Trophoblast cell (in vitro differentiated cells and primary cell): ENCODE results near the gene BCDIN3D.

Experiments
- DNase-seq, 2 donors: peaks; one replicate each; pipeline ENCODE4 v3.0.0-alpha.2; 2016
- H2AFZ ChIP-seq: 2 replicates; pipeline ENCODE4 v1.6.1; 2013; ENCODE audit warnings: low read length, moderate library complexity, mild to moderate bottlenecking; ENCODE audit not compliant: insufficient read depth, poor library complexity
- H2AK5ac ChIP-seq: 2 replicates; pipeline ENCODE4 v1.6.1; 2013; ENCODE audit warnings: mild to moderate bottlenecking, low read length
- H2BK120ac ChIP-seq: 2 replicates; pipeline ENCODE4 v1.6.1; 2013; ENCODE audit warnings: low read length, mild to moderate bottlenecking, moderate library complexity; ENCODE audit not compliant: insufficient read depth, poor library complexity
- H2BK12ac ChIP-seq: 2 replicates; pipeline ENCODE4 v1.6.1; 2013; ENCODE audit warnings: mild to moderate bottlenecking, low read length, moderate library complexity
- H2BK5ac ChIP-seq: 2 replicates; pipeline ENCODE4 v1.6.1; 2013; ENCODE audit warnings: low read length, low read depth, moderate library complexity, mild to moderate bottlenecking; ENCODE audit not compliant: poor library complexity
- H3K14ac ChIP-seq: 2 replicates; pipeline ENCODE4 v1.6.1; 2013; ENCODE audit warnings: mild to moderate bottlenecking, low read length
- H3K18ac ChIP-seq: 2 replicates; pipeline ENCODE4 v1.6.1; 2013; ENCODE audit warnings: mild to moderate bottlenecking, low read length
- H3K23ac ChIP-seq: 2 replicates; pipeline ENCODE4 v1.6.1; 2013; ENCODE audit warnings: low read length
- H3K27ac ChIP-seq: 2 replicates; pipeline ENCODE4 v1.5.1; 2013; ENCODE audit warnings: low read depth, mild to moderate bottlenecking, inconsistent platforms, low read length, moderate library complexity
- H3K27me3 ChIP-seq: 2 replicates; pipeline ENCODE4 v1.6.1; 2013; ENCODE audit warnings: inconsistent platforms, mild to moderate bottlenecking, low read length, moderate library complexity; ENCODE audit not compliant: insufficient read depth
- H3K36me3 ChIP-seq, 2 experiments: 1 replicate in 1 of 2; 2 replicates in 1 of 2; pipeline ENCODE4 v1.6.1; 2013; ENCODE audit warnings: low read length in 2 of 2, mild to moderate bottlenecking in 2 of 2, moderate library complexity in 1 of 2; ENCODE audit not compliant: insufficient read depth in 2 of 2, control insufficient read depth in 1 of 2
- H3K4ac ChIP-seq: 2 replicates; pipeline ENCODE4 v1.6.1; 2013; ENCODE audit warnings: low read depth, mild to moderate bottlenecking, low read length, moderate library complexity
- H3K4me1 ChIP-seq, 2 experiments: 1 replicate in 1 of 2; 2 replicates in 1 of 2; pipeline ENCODE4 v1.6.1; 2013; ENCODE audit warnings: low read length in 2 of 2, mild to moderate bottlenecking in 2 of 2, moderate library complexity in 1 of 2; ENCODE audit not compliant: insufficient read depth in 2 of 2, control insufficient read depth in 1 of 2
- H3K4me2 ChIP-seq: 2 replicates; pipeline ENCODE4 v1.6.1; 2013; ENCODE audit warnings: inconsistent platforms, mild to moderate bottlenecking, low read length, moderate library complexity
- H3K4me3 ChIP-seq: 2 replicates; pipeline ENCODE4 v1.5.1; 2013; ENCODE audit warnings: mild to moderate bottlenecking, low read depth, low read length, inconsistent platforms
- H3K79me1 ChIP-seq: one replicate; pipeline ENCODE4 v1.6.1; 2013; ENCODE audit warnings: low read length
- H3K79me2 ChIP-seq: 2 replicates; pipeline ENCODE4 v1.6.1; 2013; ENCODE audit warnings: low read length, mild to moderate bottlenecking; ENCODE audit not compliant: control insufficient read depth, insufficient read depth, poor library complexity
- H3K9ac ChIP-seq: 2 replicates; pipeline ENCODE4 v1.6.1; 2013; ENCODE audit warnings: mild to moderate bottlenecking, low read length
- H3K9me3 ChIP-seq: 2 replicates; pipeline ENCODE4 v1.6.1; 2013; ENCODE audit warnings: low read depth, mild to moderate bottlenecking, control low read depth, inconsistent platforms, low read length; ENCODE audit not compliant: insufficient read depth
- H4K12ac ChIP-seq: 2 replicates; pipeline ENCODE4 v1.6.1; 2013; ENCODE audit warnings: low read depth, mild to moderate bottlenecking, low read length, moderate library complexity
- H4K8ac ChIP-seq: 2 replicates; pipeline ENCODE4 v1.6.1; 2013; ENCODE audit warnings: low read depth, mild to moderate bottlenecking, low read length, moderate library complexity
- H4K91ac ChIP-seq: one replicate; pipeline ENCODE4 v1.6.1; 2013; ENCODE audit warnings: low read depth, mild to moderate bottlenecking, low read length, moderate library complexity
- WGBS: extraction: QIAGEN DNeasy Blood & Tissue Kit; methylation state at CpG from one replicate; pipeline ENCODE4 v1.1.7; 2013; ENCODE audit warnings: missing lambda C conversion rate; ENCODE audit not compliant: insufficient read length, insufficient coverage; ENCODE audit errors: extremely low coverage; 5-methylcytosine and 5-hydroxymethylcytosine counted together

Gene BCDIN3D

GRCh38 chr12:49808686-49809380, 34.1 kb downstream of the BCDIN3D start:
- Histone ChIP-seq H4K8ac (peak overlapping the region; percentile 83), H3K18ac (peak overlapping the region; percentile 84), H3K4me2 (peak overlapping the region; percentile 33), H2AFZ (peak overlapping the region; percentile 47), H2AK5ac (peak overlapping the region; percentile 69), H4K12ac (peak overlapping the region; percentile 79), H4K91ac (peak overlapping the region; percentile 83), H3K36me3 (peaks cover 18 to 24% of the 10 kb centered on the region in 2 experiments), H3K9me3 (peaks cover 2% of the 10 kb centered on the region), H3K27me3 (no peaks in the 10 kb centered on the region), H3K9ac (peak overlapping the region; percentile 6), H2BK5ac (peak overlapping the region; percentile 42), H3K4me3 (no peak overlapping the region), H3K4me1 (peaks cover 29 to 33% of the 10 kb centered on the region in 2 experiments), H3K79me2 (peaks cover 7% of the 10 kb centered on the region), H3K14ac (peak overlapping the region; percentile 83), H3K23ac (no peak overlapping the region), H2BK120ac (peak overlapping the region; percentile 75), H3K4ac (peak overlapping the region; percentile 68), H3K79me1 (peaks cover 19% of the 10 kb centered on the region), H2BK12ac (peak overlapping the region; percentile 58), H3K27ac (peak overlapping the region; percentile 94)
- WGBS: no CpG with 5 or more reads among the region's 14 CpGs
- peak; percentile 33 to 56 for DNase-seq

DNA sequence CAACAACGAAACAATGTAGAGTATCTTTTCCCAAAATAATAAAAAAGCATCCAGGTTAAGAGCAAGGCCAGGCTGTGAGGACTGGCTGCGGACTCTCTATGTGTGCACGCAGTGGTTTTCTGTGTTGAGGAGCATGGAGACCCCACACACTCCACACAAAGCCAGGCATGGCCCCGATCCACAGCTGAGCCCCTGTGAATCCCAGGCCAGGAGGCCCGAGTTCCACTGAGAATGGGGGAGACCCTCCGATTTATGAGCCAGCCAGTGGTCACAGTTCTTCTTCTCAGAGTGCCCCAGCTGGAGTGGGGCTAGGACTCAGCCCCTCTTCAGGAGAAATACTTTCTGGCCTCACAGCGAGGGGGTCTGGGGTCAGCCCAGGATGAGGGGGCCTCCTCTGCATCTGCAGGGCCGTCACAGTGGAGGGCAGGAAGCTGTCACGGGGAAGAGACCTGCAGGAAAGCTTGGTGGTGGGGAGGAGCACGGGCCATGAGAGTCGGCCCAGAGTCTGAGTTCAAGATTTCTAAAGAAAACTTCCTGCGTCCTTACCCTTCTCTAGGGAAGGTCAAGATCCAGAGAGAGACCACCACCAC, 34.8 kb downstream of the BCDIN3D start:
- no peak for DNase-seq
- no CpG with 5 or more reads among the region's 12 CpGs for WGBS
- Histone ChIP-seq H3K4me2 (peak overlapping the region; percentile 19), H3K4me3 (no peak overlapping the region), H3K9me3 (peaks cover 2% of the 10 kb centered on the region), H3K4me1 (peaks cover 29 to 33% of the 10 kb centered on the region in 2 experiments), H4K12ac (peak overlapping the region; percentile 14), H3K36me3 (peaks cover 25 to 31% of the 10 kb centered on the region in 2 experiments), H3K79me2 (peaks cover 7% of the 10 kb centered on the region), H3K27ac (peak overlapping the region; percentile 94), H3K14ac (peak overlapping the region; percentile 72), H4K8ac (peak overlapping the region; percentile 83), H3K9ac (no peak overlapping the region), H2BK5ac (peak overlapping the region; percentile 13), H2AK5ac (peak overlapping the region; percentile 64), H3K18ac (peak overlapping the region; percentile 84), H2AFZ (peak overlapping the region; percentile 47), H3K79me1 (peaks cover 19% of the 10 kb centered on the region), H4K91ac (peak overlapping the region; percentile 83), H2BK12ac (peak overlapping the region; percentile 44), H2BK120ac (peak overlapping the region; percentile 62), H3K23ac (no peak overlapping the region), H3K27me3 (no peaks in the 10 kb centered on the region), H3K4ac (peak overlapping the region; percentile 60)

- Histone ChIP-seq H3K23ac (no peak overlapping the region), H3K14ac (no peak overlapping the region), H4K12ac (no peak overlapping the region)
Measured at GRCh38 chr12:49806877-49807276, 36.0 kb downstream of the BCDIN3D start.

DNA sequence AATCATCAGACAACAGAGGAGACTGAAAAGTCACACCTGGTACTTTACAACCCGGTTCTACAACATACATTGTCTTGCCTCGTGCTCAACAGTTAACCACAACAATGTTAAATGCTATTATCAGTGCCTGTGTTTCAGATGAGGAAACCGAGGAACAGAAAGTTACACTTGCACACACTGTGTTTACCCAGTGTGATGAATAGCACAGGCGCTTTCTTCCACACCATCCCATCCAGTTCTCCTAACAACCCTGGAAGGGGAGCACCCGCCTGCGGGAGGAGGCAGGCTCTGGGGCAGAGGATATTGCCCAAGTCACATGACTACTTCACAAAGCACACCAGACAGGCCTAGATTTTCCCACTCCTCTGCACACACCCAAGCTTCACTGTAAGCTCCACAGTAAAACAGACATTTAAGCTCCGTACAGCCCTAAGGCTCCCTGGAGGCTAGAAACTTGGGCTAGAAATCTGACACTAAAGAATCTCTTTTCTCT, 36.5 kb downstream of the BCDIN3D start:
- Histone ChIP-seq H2BK12ac (no peak overlapping the region), H3K27me3 (no peaks in the 10 kb centered on the region), H3K79me2 (peaks cover 7% of the 10 kb centered on the region), H3K9ac (no peak overlapping the region), H4K91ac (no peak overlapping the region), H2BK5ac (no peak overlapping the region), H3K36me3 (peaks cover 36 to 44% of the 10 kb centered on the region in 2 experiments), H3K79me1 (peaks cover 19% of the 10 kb centered on the region), H2AFZ (no peak overlapping the region), H4K8ac (no peak overlapping the region), H3K27ac (no peak overlapping the region), H3K14ac (no peak overlapping the region), H3K9me3 (peaks cover 2% of the 10 kb centered on the region), H3K4ac (no peak overlapping the region), H3K4me2 (no peak overlapping the region), H3K4me3 (no peak overlapping the region), H4K12ac (no peak overlapping the region), H2AK5ac (no peak overlapping the region), H3K23ac (no peak overlapping the region), H2BK120ac (no peak overlapping the region), H3K18ac (no peak overlapping the region), H3K4me1 (peaks cover 29 to 33% of the 10 kb centered on the region in 2 experiments)
- WGBS: no CpG with 5 or more reads among the region's 7 CpGs
- DNase-seq: peak; percentile 56 to 77

More at GRCh38 chr12:49806877-49807276, 36.0 kb downstream of the BCDIN3D start:
- H3K9ac ChIP-seq: no peak overlapping the region
- peaks cover 31 to 39% of the 10 kb centered on the region in 2 experiments for H3K36me3 ChIP-seq
- peaks cover 19% of the 10 kb centered on the region for H3K79me1 ChIP-seq
- H3K79me2 ChIP-seq: peaks cover 7% of the 10 kb centered on the region
- no peak overlapping the region for H2BK5ac ChIP-seq
- peaks cover 2% of the 10 kb centered on the region for H3K9me3 ChIP-seq
- no peak overlapping the region for H2AK5ac ChIP-seq
- H4K8ac ChIP-seq: no peak overlapping the region
- no peaks in the 10 kb centered on the region for H3K27me3 ChIP-seq
- peak overlapping the region; percentile 32 for H4K91ac ChIP-seq
- H3K27ac ChIP-seq: no peak overlapping the region
- peak overlapping the region; percentile 54 for H3K18ac ChIP-seq
- H3K4me2 ChIP-seq: no peak overlapping the region
- peaks cover 29 to 33% of the 10 kb centered on the region in 2 experiments for H3K4me1 ChIP-seq
- no CpG with 5 or more reads among the region's 7 CpGs for WGBS
- H2BK120ac ChIP-seq: no peak overlapping the region
- DNase-seq: no peak
- H3K4me3 ChIP-seq: no peak overlapping the region
- H2AFZ ChIP-seq: no peak overlapping the region
- peak overlapping the region; percentile 14 for H2BK12ac ChIP-seq
- H3K4ac ChIP-seq: no peak overlapping the region
